CD4-positive, alpha-beta T cell treated with Interleukin-2 at 100 ng/mL for 4 hours (primary cell): ENCODE data around the gene CHST8.

ENCODE experiments used
- DNase-seq: peaks from one replicate; pipeline ENCODE4 v3.0.0-alpha.2; 2020; ENCODE audit warnings: low spot score

CHST8 gene

DNA sequence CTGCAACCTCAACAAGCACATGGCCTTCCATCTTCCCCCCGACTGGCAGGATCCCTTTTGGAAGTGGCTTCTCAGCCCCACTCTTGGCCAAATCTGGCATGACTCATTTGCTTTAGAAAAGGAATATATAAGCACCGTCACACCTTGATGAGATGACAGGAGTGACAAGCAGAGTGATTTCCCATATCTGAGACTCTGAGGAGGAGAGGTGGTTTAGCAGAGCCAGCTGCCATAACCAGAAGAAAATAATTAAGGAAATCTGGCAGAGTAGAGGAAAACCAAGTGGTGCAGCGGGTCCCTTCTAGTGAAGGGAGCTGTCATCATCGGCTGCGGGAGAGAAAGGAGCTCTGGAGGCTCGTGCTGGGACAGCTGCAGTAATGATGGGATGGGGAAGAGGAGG is 147.5 kb downstream of the CHST8 start:
- no peak for DNase-seq

DNA sequence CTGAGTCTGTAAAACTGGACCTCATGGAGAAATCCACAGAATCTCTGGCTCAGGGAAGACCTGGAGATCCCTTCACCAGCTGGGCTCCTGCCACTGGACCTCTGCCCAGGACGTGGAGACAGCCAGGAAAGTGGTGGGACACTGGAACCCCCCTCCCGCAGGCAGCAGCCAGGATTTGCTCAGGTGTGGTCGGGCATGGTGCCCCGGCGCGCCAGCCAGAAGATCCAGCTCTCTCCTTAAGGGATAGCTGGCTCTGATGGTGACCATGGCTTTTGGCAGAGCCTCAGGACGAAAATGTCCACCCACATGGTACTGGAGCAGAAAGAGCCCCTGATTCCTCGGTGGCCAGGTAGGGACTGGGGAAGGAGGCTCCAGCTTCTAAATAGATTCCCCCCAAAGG is 148.4 kb downstream of the CHST8 start:
- no peak for DNase-seq

DNA sequence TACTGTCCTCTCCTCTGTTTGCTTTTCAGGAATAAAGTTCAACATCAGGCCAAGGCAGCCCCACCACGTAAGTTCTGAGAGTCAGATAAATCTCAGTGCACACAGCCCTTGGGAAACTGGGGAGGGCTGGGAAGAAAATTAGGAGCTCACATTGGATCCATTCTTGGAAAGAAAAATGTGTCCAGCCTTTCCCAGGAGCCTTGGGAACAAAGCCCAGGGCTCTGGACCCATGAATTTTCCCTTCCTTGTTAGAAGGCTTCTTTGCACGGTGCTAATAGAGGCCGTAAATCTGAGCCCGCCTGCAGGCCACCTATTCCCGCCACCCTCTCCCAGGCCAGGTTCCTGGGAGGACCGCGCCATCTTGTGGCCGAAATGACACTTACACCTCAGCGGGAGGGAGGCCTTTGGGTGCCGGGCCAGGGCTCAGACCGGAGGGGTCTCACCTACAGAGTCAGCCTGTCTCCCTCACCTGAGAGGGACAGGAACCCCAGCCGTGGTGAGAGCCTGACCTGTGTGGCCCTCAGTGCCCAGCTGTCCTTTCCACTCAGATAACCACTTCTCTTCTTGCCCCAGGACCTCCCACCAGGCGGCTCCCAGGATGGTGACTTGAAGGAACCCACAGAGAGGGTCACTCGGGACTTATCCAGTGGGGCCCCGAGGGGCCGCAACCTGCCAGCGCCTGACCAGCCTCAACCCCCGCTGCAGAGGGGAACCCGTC is 149.8 kb downstream of the CHST8 start:
- peak; percentile 63 for DNase-seq

DNA sequence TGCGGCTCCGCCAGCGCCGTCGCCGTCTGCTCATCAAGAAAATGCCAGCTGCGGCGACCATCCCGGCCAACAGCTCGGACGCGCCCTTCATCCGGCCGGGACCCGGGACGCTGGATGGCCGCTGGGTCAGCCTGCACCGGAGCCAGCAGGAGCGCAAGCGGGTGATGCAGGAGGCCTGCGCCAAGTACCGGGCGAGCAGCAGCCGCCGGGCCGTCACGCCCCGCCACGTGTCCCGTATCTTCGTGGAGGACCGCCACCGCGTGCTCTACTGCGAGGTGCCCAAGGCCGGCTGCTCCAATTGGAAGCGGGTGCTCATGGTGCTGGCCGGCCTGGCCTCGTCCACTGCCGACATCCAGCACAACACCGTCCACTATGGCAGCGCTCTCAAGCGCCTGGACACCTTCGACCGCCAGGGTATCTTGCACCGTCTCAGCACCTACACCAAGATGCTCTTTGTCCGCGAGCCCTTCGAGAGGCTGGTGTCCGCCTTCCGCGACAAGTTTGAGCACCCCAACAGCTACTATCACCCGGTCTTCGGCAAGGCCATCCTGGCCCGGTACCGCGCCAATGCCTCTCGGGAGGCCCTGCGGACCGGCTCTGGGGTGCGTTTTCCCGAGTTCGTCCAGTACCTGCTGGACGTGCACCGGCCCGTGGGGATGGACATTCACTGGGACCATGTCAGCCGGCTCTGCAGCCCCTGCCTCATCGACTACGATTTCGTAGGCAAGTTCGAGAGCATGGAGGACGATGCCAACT is 150.5 kb downstream of the CHST8 start:
- no peak for DNase-seq

DNA sequence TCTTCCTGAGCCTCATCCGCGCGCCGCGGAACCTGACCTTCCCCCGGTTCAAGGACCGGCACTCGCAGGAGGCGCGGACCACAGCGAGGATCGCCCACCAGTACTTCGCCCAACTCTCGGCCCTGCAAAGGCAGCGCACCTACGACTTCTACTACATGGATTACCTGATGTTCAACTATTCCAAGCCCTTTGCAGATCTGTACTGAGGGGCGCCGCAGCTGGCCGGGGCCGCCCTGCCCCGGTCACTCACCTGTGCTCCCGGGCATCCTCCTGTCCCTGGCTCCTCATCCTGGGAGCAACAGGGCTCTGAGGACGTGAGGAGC is 151.1 kb downstream of the CHST8 start:
- DNase-seq, result no peak

DNA sequence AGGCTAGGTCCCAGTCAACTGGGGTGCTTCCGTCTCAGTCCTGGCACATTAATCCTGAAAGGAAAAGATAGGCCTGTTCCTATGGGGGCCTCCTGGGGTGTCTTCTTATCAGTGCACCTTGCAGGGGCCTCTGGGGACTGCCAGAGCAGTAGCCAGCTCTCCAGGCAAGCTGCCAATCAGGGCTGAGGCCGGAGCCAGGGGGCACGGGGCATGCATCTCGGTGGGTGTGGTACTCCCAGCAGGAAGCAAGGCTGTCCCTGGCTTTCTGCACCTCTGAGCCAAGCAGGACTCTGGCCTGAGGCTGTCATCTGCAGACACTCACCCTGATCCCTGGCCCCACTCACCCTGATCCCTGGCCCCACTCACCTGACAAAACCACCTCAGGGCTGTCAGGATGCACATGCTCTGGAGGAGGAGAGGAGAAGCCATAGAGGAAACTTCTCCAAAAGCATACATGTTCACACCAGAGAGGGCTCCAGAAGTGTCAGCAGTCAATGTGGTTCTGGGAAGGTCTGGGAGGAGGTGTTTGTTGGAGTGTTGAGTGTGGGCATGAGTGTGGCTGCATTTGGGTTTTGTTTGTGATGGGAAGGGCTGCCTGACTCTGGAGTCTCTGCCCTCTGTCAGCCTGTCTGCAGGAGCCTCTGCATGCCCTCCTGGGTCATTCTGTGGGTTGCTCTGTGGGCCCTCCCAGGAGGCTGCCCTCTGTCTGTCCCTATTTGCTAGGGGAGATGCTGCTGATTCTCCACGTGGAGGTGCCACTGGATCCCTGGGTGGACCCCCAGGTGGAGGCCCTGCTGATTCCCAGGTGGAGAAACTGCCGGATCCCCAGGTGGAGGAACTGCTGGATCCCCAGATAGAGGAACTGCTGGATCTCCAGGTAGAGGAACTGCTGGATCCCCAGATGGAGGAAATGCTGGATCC is 152.2 kb downstream of the CHST8 start:
- DNase-seq, result no peak

DNA sequence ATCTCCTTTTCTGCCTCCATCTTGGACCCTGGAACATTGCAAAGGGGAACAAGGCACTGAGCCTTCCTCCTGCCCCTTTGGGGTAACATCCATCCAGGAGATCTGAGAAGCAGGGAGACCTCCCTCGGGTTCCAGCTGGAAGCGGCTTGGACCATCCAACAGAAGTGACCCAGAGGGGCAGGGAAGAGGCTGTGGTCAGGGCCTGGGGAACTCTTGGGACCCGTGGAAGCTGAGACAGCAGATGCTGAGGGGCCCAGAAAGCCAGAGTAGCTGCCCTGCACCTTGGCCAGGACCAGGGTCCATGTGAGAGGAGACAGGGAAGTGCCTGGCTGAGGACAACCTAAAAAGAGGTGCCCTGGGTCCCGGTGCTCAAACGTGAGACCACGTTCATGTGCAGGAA is 153.0 kb downstream of the CHST8 start:
- no peak for DNase-seq

DNA sequence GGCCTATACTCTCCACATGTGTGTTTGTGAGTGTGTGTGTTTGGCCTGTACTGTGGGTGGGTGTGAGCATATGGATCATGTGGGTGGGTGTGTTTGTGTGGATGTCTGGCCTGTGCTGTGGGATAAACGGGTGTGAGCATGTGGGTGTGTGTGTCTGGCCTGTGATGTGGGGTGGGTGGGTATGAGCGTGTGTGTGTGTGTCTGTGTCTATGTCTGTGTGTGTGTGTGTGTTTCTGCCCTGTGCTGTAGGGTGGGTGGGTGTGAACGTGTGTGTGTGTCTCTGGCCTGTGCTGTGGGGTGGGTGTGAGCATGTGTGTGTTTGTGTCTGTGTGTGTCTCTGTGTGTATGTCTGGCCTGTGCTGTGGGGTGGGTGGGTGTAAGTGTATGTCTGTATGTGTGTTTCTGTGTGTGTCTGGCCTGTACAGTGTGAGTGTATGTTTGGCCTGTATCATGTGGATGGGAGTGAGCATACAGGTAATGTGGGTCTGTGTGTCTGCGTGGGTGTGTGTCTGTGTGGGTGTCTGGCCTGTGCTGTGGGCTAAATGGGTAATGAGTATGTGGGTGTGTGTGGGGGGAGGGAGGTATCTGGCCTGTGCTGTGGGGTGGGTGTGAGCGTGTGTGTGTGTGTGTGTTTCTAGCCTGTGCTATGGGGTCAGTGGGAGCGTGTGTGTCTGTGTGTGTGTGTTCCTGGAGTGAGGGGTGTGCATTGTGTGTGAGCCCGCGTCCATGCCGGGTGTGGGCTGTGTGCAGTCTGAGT is 154.2 kb downstream of the CHST8 start:
- no peak for DNase-seq

DNA sequence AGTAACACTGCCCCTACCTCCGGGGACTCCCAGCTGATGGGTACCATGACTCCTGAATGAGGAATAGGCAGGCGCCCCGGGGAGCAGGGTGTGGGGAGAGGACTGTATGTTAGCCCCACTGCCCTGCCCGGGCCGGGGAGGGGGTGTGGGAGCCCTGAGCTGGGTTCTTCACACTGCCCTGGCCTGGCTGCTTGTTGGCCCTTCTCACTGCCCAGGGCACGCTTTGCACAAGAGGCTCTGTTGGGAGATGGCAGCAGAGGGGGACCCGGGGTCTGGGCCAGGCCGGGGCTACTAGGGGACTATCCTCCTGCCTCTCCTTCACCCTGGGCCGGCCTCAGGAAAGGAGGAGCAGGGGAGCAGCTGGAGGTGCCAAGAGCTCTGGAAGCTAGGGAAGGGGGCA is 155.6 kb downstream of the CHST8 start:
- no peak for DNase-seq

DNA sequence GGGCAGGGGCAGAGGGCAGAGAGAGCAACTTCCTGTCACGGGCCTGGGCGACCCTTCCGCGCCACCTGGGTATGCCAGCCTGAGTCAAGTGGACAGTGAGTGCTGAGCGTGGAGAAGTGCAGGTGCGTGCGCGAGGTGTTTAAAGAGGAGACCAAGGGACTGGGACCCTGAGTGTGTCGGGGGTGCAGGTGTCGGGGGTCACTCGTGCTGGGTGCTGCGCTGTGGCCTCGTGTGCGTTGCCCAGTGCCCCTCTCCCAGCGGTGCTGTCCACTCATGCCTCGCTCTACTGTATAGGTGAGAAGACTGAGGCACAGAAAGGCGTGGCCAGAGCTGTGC is 156.0 kb downstream of the CHST8 start:
- no peak for DNase-seq

DNA sequence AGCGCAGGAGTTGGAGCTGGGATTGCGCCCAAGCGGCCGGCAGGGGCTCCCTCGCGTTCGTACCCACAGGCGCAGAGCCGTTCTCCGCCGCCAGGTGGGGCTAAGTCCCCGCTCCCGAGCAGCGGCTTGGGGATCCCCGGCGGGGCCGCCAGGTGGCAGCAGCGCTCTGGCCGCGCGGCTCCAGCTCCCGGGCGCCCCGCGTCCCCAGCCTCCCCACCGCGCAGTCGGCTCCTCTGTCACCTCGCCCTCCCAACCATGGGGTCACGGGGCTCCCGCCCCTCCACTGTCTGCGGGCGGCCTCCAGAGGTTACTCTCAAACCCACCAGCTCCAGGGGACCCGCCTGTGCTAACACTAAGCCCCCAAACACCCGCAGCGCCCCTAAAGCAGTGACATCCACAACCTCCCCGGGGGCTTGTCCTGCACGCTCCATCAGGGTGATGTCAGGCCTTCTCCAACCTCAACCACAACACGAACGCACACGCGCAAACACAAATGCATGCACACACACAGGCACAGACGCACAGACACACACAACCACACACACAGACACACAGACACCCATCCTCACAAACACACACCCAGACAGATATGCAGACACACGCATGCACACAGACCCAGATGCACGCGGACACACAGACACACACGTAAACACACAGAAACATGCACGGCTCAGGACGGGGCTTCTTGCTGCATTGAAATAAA is 156.5 kb downstream of the CHST8 start:
- peak; percentile 82 for DNase-seq

DNA sequence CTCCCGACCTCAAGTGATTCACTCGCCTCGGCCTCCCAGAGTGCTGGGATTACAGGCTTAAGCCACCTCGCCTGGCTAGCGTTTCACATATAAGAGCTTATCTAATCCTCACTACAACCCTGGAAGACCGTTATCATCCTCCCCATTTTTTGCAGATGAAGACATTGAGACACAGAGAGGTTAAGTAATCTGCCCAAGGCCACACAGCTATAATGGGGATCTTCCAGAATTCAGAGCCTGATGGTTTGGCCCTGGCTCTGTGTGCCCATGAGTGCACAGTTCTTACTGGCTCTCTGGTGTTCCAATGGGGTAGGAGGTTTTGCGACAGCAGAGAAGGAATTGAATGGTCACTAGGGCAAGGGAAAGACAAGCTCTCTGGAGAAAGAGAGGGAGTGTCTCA is 158.1 kb downstream of the CHST8 start:
- DNase-seq, result no peak

DNA sequence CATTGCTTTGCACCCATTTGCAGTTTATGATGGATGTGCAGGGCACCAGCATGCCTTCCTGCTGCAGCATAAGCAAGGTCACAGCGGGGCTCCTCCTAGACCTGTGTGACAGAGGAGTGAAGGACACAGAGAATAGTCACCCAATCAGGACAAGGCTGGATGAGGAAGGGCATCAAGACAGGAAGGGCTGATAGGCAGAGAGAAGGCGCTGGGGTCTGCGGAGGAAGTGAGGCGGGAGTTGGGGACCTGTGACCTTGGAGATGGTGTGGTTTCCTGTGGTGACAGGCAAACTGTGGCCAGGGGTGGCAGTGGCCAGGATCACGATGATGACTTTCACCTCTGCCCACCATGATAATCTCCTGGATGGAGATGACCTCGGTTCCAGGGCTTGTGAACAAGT is 158.5 kb downstream of the CHST8 start:
- DNase-seq, result no peak

DNA sequence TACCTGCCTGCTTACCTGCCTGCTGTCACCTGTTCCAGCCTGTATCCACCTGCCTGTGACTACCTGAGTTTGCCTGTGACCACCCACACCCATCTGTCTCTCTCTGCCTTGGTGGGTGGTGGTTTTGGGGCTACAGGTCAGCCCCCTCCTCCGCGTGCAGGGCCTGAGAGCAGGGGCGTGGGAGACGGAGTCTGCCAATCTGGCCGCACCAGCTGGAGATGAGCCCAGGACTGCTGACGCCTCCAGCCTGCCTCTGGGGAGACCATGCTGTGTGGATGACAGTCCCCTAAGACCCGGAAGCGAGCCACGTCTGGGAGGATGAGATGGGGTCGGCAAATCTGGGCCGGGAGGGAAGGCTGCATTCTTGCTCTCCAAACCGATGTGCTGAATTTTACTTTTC is 159.0 kb downstream of the CHST8 start:
- DNase-seq, result no peak

DNA sequence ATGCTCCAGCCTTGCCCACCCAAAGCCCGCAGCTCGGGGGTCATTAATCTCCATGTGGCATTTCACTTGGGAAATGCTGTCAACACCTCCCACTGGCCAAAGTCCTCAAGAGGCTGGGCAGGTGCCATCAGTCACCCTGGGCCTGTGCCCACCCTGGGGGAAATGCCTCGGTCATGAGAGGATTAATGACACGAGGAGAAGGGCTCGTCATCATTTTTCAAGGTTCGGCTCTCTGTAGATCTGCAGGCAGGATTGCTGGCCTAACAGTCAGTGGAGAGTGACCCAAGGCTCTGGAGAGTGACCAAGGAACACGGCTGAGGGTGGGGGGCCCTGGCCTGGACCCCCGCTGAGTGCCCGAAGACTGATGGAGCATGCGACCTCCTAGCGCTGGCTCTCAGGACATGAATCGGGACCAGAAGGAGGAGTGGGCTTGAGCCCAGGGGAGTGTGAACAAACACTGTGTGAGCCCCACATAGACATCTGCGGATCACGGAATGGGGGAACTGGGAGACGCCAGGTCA is 159.7 kb downstream of the CHST8 start:
- no peak for DNase-seq

DNA sequence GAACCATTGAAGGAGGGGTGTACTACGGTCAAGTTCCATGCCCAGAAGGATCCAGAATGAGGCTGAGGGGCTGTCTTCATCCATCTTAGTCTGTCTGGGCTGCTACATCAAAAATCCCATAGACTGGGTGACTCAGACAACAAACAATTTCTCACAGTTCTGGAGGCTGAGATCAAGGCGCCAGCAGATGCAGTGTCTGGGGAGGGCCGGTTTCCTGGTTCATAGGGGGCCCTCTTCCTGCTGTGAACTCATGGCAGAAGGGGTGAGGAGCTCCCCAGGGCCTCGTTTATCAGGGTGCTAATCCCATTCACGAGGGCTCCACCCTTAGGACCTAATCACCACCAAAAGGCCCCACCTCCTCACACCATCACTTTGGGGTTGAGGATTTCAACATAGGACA is 160.2 kb downstream of the CHST8 start:
- no peak for DNase-seq

DNA sequence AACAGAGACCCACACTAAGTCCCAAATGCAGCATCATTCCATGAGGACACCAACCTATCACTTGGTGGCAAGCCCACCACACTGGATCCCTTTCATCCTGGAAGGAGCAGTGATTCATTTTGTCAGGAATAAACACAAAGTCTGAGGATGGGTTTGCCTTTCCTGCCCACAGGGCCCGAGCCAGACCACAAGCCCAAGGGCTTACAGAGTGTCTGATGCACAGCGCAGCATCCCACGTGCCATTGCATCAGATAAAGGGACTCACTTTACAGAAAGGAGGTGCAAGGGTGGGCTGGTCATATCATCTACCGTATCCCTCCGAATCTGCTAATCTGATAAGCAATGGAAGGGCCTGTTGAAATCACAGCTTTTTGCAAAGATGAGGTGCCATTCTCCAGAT is 162.7 kb downstream of the CHST8 start:
- DNase-seq, result no peak

DNA sequence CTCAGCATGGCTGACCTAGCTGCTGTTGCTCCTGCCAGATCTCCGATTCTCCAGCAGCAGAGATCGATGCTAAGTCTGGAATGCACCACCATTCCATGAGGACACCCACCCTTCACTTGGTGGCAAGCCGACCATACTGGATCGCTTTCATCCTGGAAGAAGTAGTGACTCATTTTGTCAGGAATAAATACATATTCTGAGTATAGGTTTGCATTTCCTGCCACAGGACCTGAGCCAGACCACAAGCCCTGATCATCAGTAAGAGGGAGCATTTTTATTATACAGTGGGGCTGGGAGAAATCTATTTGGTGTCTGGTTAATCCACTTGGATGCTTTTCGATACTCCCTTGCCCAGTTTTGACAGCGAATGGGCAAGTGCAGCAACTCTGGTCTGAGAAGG is 164.0 kb downstream of the CHST8 start:
- no peak for DNase-seq

DNA sequence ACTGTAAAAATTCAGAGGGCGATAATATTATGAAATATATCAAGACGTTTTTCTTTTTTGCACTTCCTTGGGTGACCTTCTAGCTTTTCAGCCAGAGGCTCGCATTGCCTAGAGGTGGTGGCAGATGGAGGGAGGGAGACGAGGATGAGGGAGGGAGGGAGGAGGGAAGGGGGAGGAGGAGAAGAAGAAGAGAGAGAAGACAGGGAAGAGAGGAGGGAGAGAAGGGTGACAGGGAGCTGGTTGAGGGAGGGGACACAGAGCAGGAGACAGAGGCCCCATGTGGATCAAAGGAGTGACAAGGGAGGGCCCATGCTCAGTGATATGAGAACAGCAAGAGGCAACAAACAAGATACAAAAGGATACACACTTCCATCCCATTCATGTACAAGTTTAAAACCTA is 166.9 kb downstream of the CHST8 start:
- DNase-seq, result no peak

DNA sequence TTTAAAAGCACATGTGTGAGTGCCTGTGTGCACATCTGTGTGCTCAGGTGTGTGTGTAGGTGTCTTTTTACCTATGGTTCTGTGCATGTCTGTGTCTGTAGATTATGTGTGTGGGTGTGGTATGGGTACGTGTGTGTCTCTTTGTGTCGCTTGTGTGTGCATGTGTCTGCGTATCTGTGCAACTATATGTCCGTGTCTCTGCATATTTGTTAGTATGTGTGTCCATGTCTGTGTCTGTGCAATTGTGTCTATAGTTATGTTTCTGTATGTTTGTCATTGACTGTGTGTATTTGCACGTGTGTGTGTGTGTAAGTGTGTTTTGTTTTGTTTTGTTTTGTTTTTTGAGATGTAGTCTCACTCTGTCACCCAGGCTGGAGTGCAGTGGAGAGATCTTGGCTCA is 167.6 kb downstream of the CHST8 start:
- no peak for DNase-seq

DNA sequence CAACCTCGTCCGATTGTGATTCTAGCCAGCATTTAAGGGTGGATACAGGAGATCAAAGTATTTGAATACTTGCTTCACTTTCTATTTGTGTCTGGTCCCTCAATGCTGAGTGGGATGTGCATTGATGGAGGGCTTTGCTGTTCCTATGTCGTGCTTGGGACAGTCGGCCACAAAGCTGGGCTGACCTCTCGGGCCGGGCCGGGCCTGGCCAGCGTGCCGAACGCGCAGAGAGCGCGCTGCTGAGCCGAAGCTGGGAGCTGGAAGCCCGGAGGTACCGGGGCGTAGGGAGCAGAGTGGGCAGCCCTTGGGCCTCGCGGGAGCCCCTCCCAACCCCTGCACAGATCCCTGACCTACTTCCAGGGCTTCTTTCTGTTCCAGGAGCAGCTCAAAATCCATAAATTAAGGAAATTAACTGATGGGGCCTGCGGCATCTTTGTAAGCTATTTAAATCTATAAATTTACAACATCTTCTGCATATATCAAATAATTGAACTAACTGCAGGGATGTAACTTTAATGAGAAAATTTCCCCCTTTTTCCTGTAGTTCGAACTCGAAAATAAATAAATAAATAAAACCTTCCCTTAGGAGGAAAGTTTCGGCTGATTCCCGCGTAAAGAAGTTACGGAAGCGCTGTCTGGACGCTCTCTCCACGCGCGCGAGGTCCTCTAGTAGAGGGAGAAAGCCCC is 173.1 kb downstream of the CHST8 start:
- no peak for DNase-seq
